GM12878 (cell line): ENCODE results near the gene MAP4.

Experiments
- CEBPB ChIP-seq, 2 experiments: fragments of 150-350 bp in 1 of 2; IDR thresholded peaks; 2 replicates each; pipeline ENCODE4 v1.6.1; 2012 to 2014; ENCODE audit warnings: low read depth in 2 of 2, low read length in 2 of 2, borderline replicate concordance in 1 of 2, inconsistent platforms in 1 of 2
- CREB1 ChIP-seq: IDR thresholded peaks from 2 replicates; pipeline ENCODE4 v1.6.1; 2012; ENCODE audit warnings: low read depth, mild to moderate bottlenecking, inconsistent platforms
- MTA3 ChIP-seq: IDR thresholded peaks from 2 replicates; pipeline ENCODE4 v1.6.1; 2012; ENCODE audit warnings: low read length, inconsistent platforms, borderline replicate concordance
- POLR2A ChIP-seq: IDR thresholded peaks from 2 replicates; pipeline ENCODE4 v1.6.1; 2011; ENCODE audit warnings: low read depth, mild to moderate bottlenecking, low read length
- TF ChIP-seq, protein P1 (sequence below): fragments of 450-650 bp; formaldehyde crosslinking; IDR thresholded peaks from 2 replicates; pipeline ENCODE4 v1.5.0; 2022; ENCODE audit warnings: mild to moderate bottlenecking, missing genetic modification characterization
- TF ChIP-seq, protein P2 (sequence below), 3 experiments: IDR thresholded peaks in 2 of 3; conservative IDR thresholded peaks in 1 of 3; 2 replicates each; pipeline ENCODE4 v1.5.1; 2011; ENCODE audit warnings: low read depth in 3 of 3, low read length in 3 of 3, mild to moderate bottlenecking in 3 of 3, control low read depth in 2 of 3, moderate library complexity in 2 of 3, inconsistent platforms in 1 of 3, mixed read lengths in 1 of 3; ENCODE audit not compliant: control insufficient read depth in 2 of 3, insufficient read depth in 1 of 3; ENCODE audit errors: extremely low read depth in 1 of 3
- TF ChIP-seq, protein P3 (sequence below): IDR thresholded peaks from 2 replicates; pipeline ENCODE4 v1.6.1; 2011; ENCODE audit warnings: low read depth, mild to moderate bottlenecking, low read length, moderate library complexity, borderline replicate concordance; ENCODE audit errors: extremely low read depth
- TF ChIP-seq, protein P4 (sequence below): IDR thresholded peaks from 2 replicates; pipeline ENCODE4 v1.6.1; 2012; ENCODE audit warnings: mild to moderate bottlenecking, low read depth, low read length

DNA sequence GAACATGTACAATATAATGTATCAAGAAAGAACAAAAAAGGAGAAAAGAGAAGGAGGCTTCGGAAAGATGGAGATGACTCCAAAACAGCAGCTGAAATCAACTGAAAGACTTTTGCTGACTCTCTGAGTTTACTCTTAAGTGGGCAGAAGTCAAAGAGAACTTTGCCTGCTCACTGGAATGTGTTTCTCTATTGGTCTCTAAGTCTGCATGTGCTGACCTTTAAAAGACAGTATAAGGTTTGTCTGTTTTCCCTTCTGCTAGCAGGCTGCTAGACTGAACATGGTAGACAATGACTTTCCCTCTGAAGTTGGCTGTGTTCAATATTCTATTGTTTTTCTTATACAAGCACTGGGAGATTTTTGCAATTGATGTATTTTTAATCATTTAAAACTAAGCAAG, 7.2 kb upstream of the MAP4 start:
- TF ChIP-seq, protein P1, sequence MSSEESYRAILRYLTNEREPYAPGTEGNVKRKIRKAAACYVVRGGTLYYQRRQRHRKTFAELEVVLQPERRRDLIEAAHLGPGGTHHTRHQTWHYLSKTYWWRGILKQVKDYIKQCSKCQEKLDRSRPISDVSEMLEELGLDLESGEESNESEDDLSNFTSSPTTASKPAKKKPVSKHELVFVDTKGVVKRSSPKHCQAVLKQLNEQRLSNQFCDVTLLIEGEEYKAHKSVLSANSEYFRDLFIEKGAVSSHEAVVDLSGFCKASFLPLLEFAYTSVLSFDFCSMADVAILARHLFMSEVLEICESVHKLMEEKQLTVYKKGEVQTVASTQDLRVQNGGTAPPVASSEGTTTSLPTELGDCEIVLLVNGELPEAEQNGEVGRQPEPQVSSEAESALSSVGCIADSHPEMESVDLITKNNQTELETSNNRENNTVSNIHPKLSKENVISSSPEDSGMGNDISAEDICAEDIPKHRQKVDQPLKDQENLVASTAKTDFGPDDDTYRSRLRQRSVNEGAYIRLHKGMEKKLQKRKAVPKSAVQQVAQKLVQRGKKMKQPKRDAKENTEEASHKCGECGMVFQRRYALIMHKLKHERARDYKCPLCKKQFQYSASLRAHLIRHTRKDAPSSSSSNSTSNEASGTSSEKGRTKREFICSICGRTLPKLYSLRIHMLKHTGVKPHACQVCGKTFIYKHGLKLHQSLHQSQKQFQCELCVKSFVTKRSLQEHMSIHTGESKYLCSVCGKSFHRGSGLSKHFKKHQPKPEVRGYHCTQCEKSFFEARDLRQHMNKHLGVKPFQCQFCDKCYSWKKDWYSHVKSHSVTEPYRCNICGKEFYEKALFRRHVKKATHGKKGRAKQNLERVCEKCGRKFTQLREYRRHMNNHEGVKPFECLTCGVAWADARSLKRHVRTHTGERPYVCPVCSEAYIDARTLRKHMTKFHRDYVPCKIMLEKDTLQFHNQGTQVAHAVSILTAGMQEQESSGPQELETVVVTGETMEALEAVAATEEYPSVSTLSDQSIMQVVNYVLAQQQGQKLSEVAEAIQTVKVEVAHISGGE: no peak
- TF ChIP-seq, protein P2, sequence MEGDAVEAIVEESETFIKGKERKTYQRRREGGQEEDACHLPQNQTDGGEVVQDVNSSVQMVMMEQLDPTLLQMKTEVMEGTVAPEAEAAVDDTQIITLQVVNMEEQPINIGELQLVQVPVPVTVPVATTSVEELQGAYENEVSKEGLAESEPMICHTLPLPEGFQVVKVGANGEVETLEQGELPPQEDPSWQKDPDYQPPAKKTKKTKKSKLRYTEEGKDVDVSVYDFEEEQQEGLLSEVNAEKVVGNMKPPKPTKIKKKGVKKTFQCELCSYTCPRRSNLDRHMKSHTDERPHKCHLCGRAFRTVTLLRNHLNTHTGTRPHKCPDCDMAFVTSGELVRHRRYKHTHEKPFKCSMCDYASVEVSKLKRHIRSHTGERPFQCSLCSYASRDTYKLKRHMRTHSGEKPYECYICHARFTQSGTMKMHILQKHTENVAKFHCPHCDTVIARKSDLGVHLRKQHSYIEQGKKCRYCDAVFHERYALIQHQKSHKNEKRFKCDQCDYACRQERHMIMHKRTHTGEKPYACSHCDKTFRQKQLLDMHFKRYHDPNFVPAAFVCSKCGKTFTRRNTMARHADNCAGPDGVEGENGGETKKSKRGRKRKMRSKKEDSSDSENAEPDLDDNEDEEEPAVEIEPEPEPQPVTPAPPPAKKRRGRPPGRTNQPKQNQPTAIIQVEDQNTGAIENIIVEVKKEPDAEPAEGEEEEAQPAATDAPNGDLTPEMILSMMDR (IDR thresholded peaks at IDR 0.05 in 2 of 3, conservative IDR thresholded peaks at IDR 0.05 in 1 of 3; ENCODE audit: control insufficient read depth in 2 of 3, extremely low read depth in 1 of 3, insufficient read depth in 1 of 3, low read depth in 3 of 3, low read length in 3 of 3): no peak
- TF ChIP-seq CREB1 (no peak), MTA3 (no peak), CEBPB (IDR thresholded peaks at IDR 0.05; ENCODE audit: borderline replicate concordance in 1 of 2, low read depth in 2 of 2, low read length in 2 of 2) (no peak), POLR2A (no peak)
- TF ChIP-seq, protein P3, sequence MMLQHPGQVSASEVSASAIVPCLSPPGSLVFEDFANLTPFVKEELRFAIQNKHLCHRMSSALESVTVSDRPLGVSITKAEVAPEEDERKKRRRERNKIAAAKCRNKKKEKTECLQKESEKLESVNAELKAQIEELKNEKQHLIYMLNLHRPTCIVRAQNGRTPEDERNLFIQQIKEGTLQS: no peak
- TF ChIP-seq, protein P4, sequence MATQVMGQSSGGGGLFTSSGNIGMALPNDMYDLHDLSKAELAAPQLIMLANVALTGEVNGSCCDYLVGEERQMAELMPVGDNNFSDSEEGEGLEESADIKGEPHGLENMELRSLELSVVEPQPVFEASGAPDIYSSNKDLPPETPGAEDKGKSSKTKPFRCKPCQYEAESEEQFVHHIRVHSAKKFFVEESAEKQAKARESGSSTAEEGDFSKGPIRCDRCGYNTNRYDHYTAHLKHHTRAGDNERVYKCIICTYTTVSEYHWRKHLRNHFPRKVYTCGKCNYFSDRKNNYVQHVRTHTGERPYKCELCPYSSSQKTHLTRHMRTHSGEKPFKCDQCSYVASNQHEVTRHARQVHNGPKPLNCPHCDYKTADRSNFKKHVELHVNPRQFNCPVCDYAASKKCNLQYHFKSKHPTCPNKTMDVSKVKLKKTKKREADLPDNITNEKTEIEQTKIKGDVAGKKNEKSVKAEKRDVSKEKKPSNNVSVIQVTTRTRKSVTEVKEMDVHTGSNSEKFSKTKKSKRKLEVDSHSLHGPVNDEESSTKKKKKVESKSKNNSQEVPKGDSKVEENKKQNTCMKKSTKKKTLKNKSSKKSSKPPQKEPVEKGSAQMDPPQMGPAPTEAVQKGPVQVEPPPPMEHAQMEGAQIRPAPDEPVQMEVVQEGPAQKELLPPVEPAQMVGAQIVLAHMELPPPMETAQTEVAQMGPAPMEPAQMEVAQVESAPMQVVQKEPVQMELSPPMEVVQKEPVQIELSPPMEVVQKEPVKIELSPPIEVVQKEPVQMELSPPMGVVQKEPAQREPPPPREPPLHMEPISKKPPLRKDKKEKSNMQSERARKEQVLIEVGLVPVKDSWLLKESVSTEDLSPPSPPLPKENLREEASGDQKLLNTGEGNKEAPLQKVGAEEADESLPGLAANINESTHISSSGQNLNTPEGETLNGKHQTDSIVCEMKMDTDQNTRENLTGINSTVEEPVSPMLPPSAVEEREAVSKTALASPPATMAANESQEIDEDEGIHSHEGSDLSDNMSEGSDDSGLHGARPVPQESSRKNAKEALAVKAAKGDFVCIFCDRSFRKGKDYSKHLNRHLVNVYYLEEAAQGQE: no peak
